ENCODE data around the gene KIAA1958. TPM values are rescaled to one million over a fixed set of nuclear protein-coding genes. Genes with fewer than 3 reads are reported as not detected.

KIAA1958 gene
- total and polyA plus RNA-seq, 2 experiments from 2014 or later, result 9.9 to 20.1 TPM

GRCh38 chr9:112465352-112465751 is 21.3 kb upstream of the KIAA1958 start:
- TF ChIP-seq, protein P1, sequence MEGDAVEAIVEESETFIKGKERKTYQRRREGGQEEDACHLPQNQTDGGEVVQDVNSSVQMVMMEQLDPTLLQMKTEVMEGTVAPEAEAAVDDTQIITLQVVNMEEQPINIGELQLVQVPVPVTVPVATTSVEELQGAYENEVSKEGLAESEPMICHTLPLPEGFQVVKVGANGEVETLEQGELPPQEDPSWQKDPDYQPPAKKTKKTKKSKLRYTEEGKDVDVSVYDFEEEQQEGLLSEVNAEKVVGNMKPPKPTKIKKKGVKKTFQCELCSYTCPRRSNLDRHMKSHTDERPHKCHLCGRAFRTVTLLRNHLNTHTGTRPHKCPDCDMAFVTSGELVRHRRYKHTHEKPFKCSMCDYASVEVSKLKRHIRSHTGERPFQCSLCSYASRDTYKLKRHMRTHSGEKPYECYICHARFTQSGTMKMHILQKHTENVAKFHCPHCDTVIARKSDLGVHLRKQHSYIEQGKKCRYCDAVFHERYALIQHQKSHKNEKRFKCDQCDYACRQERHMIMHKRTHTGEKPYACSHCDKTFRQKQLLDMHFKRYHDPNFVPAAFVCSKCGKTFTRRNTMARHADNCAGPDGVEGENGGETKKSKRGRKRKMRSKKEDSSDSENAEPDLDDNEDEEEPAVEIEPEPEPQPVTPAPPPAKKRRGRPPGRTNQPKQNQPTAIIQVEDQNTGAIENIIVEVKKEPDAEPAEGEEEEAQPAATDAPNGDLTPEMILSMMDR (IDR thresholded peaks at IDR 0.05; ENCODE audit: low read depth, low read length), result no peak
- no peak overlapping the region for H3K4me3 ChIP-seq

DNA sequence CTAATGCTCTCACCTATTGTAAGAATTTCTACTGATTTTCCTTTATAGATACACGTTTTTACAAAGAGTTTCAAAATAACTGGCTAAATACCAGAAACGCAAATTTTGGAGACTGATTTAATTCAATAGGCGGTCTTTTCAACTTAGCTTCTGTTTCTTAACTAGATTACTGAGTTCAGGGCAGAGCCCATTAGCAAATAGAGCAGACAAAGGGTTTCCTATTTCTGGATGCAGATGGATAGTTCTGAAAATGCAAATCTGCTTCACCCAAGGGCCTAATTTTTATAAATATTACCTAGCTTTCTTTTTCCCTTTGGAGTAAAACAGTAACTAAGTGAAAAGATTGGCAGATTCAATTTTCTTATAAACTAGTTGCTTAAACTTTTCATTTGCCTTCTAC is 13.6 kb upstream of the KIAA1958 start:
- Histone ChIP-seq H3K9me3 (ENCODE audit: low read depth) (no peaks in the 10 kb centered on the region), H3K27me3 (no peaks in the 10 kb centered on the region), H3K27ac (no peak overlapping the region), H3K36me3 (peaks cover 11% of the 10 kb centered on the region), H3K4me1 (ENCODE audit: low read depth) (no peaks in the 10 kb centered on the region), H3K4me3 (no peak overlapping the region)
- TF ChIP-seq, protein P1 (IDR thresholded peaks at IDR 0.05; ENCODE audit: low read depth, low read length), result no peak
- no peak for DNase-seq (ENCODE audit: low read depth in 1 of 2, low spot score in 1 of 2)

More at GRCh38 chr9:112465352-112465751, 21.3 kb upstream of the KIAA1958 start:
- Histone ChIP-seq H3K27ac (no peak overlapping the region), H3K36me3 (peaks cover 35% of the 10 kb centered on the region), H3K9me3 (ENCODE audit: low read depth) (no peaks in the 10 kb centered on the region), H3K4me1 (ENCODE audit: low read depth) (no peaks in the 10 kb centered on the region), H3K27me3 (no peaks in the 10 kb centered on the region)
- no peak for DNase-seq (ENCODE audit: low read depth in 1 of 2, low spot score in 1 of 2)

GRCh38 chr9:112473986-112474385 is 12.6 kb upstream of the KIAA1958 start:
- DNase-seq (ENCODE audit: low read depth in 1 of 2, low spot score in 1 of 2), result no peak
- H3K36me3 ChIP-seq, result peaks cover 11% of the 10 kb centered on the region
- H3K27me3 ChIP-seq, result no peaks in the 10 kb centered on the region

GRCh38 chr9:112475318-112475717 is 11.3 kb upstream of the KIAA1958 start:
- H3K27ac ChIP-seq, result no peak overlapping the region
- peaks cover 11% of the 10 kb centered on the region for H3K36me3 ChIP-seq
- no peaks in the 10 kb centered on the region for H3K27me3 ChIP-seq
- no peaks in the 10 kb centered on the region for H3K9me3 ChIP-seq (ENCODE audit: low read depth)
- H3K4me3 ChIP-seq, result no peak overlapping the region
- TF ChIP-seq, protein P1 (IDR thresholded peaks at IDR 0.05; ENCODE audit: low read depth, low read length), result no peak
- no peak for DNase-seq (ENCODE audit: low read depth in 1 of 2, low spot score in 1 of 2)
- no peaks in the 10 kb centered on the region for H3K4me1 ChIP-seq (ENCODE audit: low read depth)

More at GRCh38 chr9:112473986-112474385, 12.6 kb upstream of the KIAA1958 start:
- H3K4me3 ChIP-seq, result no peak overlapping the region
- no peak overlapping the region for H3K27ac ChIP-seq
- TF ChIP-seq, protein P1 (IDR thresholded peaks at IDR 0.05; ENCODE audit: low read depth, low read length), result no peak
- H3K4me1 ChIP-seq (ENCODE audit: low read depth), result no peaks in the 10 kb centered on the region
- H3K9me3 ChIP-seq (ENCODE audit: low read depth), result no peaks in the 10 kb centered on the region

GRCh38 chr9:112477330-112477729 is 9.3 kb upstream of the KIAA1958 start:
- no peaks in the 10 kb centered on the region for H3K27me3 ChIP-seq
- no peaks in the 10 kb centered on the region for H3K4me1 ChIP-seq (ENCODE audit: low read depth)
- no peaks in the 10 kb centered on the region for H3K9me3 ChIP-seq (ENCODE audit: low read depth)
- H3K27ac ChIP-seq, result no peak overlapping the region
- no peak overlapping the region for H3K4me3 ChIP-seq
- TF ChIP-seq, protein P1 (IDR thresholded peaks at IDR 0.05; ENCODE audit: low read depth, low read length), result no peak
- DNase-seq (ENCODE audit: low read depth in 1 of 2, low spot score in 1 of 2), result no peak
- H3K36me3 ChIP-seq, result no peaks in the 10 kb centered on the region

GRCh38 chr9:112479221-112479620 is 7.4 kb upstream of the KIAA1958 start:
- DNase-seq (ENCODE audit: low read depth in 1 of 2, low spot score in 1 of 2), result no peak
- H3K4me1 ChIP-seq (ENCODE audit: low read depth), result no peaks in the 10 kb centered on the region
- H3K27ac ChIP-seq, result no peak overlapping the region
- H3K9me3 ChIP-seq (ENCODE audit: low read depth), result no peaks in the 10 kb centered on the region
- no peaks in the 10 kb centered on the region for H3K27me3 ChIP-seq
- H3K4me3 ChIP-seq, result no peak overlapping the region
- TF ChIP-seq, protein P1 (IDR thresholded peaks at IDR 0.05; ENCODE audit: low read depth, low read length), result no peak
- no peaks in the 10 kb centered on the region for H3K36me3 ChIP-seq

All from cardiac muscle cell (in vitro differentiated cells and primary cell).